NCI-H2029 (cell line): ENCODE measurements around the gene IGF2BP3.
"Not testable (repeated sequence)": the region's sequence is repeated elsewhere in the genome, so short reads cannot be mapped to it uniquely, and the experiment has no call there.

Experiments used
- DNase-seq: peaks from one replicate; lab custom pipeline; 2025; lab: John Stamatoyannopoulos, UW

IGF2BP3 gene

DNA sequence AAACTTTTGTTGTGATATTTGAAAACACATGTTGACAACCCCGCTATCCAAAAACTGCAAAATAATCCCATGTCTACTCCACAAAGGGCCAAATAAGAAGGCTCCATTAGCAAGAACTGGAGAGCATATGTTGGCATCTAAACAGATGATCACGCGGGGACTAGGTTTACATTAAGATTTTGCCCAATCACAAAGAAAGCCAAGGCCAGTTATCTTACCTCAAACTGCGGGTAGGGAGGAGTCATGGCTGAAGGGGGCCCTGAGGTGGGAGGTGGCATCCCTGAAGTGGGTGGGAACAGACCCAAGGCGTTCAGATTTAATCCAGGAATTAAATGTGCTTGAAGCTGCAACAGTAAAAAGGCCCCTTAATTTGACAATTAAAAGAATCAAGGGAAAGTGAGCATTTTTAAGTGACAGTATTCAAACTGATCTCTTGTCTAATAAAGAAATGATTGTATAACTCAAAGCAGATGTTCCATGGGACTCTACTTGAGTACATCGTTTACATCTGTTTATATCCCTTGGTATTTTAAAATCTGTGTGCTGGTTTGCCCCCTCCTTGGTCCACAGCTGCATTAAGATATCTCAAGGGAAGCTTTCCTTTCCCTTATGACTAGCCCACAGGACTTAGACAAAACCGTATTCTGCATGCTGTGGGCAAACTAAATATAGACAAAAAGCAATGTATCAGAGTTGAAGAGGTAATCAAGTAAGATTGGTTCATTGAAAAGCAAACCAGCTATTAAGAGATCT lies 128.3 kb downstream of the IGF2BP3 start:
- DNase-seq: no peak

DNA sequence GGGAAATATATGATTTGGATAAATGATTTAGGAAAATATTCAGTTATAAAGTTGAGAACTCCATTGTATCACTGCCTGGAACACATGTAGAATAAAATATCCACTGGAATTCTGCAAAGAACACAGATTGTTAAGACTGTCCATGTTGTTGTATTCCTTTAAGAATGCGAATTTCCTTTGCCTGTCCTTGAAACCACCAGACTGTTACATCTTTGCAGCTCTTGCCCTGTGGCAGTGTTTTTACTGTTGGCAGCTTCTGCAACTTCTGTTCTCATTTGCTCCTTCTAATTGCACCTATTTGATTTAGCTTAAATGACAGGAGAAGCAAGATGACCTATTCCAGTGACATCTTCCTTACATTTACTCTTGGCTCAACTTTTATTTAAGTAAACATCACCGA lies 131.4 kb downstream of the IGF2BP3 start:
- DNase-seq: no peak

DNA sequence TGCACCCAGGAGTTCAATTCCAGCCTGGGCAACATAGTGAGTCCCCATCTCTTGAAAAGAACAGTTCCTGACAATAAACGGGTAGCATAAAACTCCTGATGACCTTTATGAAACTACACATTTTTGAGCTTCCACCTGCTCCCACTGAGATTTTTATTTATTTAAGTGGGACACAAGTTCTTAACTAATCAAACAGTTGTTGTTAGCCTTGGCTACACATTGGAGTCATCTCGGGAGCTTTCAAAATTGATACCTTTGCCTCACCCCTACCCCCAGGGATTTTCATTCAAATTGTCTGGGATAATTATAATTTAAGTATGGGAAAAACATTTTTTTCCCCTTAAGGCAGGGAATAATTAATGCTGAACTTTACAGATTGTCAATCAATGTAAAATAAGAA lies 131.9 kb downstream of the IGF2BP3 start:
- no peak for DNase-seq

DNA sequence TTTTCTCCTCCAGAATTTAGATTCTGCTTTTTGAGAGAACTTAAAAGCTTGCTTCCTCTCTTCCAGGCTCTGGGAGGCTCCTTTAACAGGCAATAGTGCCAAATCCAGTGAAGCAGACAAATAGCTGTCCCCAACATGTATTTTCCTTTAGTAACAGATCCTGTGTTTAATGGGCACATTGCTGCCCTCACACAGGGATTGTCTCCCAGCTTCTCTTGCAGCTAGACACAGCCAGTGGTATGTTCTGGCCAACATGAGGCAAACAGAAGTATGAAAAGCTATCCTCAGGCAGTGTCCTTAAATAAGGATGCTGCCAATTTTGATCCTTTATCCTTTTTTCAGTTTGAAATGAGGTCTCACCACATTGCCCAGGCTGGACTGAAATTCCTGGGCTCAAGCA lies 132.9 kb downstream of the IGF2BP3 start:
- no peak for DNase-seq

DNA sequence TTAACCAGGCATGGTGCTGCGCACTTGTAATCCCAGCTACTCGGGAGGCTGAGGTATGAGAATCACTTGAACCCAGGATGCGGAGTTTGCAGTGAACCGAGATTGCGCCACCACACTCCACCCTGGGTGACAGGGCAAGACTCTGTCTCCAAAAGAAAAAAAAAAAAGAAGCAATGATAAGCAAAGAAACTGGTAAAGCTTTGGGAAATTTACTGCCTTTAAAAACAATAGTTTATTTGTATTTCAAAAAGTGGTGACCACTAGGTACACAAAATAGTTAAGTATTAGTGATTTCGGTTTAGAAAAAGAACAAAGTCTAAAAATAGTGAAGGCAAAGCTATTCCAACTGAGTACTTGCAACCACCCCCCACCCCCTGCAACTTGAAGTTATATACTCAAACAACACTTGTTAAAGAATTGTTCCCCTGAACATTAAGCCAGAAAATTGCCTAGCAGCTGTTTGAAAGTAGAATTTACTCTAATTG lies 133.4 kb downstream of the IGF2BP3 start:
- no peak for DNase-seq

DNA sequence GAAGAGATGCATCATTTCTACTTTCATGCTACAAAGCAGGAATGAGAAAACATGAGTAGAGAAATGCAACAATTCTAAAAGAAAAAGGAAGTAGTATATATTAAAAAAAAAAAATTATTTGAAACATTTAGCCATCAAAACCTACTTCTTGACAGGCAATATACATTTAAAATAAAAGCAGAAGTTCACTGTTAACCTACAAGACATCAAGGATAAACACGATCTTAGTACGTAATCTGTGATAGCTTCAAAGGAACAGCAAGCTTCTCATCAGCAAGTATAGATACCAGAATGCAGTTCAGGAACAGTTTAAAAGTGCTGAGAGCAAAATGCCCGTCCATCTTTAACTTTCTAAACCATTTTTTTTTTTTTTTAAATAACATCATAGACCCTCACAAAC lies 134.2 kb downstream of the IGF2BP3 start:
- DNase-seq: no peak

DNA sequence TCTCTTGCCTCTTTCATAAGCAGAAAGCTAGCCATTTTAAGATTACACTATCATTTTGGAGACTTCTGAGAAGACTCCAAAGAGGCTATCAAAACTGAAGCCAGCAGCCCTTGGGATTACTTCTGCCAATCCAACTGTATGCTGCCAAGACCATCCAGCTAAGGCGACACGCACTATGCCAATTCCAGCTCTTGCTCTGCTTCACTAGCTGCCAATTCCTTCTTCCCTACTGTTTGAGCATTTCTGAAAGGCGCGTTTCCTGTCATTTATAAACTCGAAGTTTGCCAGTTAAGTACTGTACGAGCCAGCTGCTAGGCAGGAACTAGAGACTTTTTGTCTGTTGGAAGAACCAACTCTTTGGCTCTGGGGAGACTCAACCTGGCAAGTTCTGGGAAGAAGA lies 134.7 kb downstream of the IGF2BP3 start:
- no peak for DNase-seq

DNA sequence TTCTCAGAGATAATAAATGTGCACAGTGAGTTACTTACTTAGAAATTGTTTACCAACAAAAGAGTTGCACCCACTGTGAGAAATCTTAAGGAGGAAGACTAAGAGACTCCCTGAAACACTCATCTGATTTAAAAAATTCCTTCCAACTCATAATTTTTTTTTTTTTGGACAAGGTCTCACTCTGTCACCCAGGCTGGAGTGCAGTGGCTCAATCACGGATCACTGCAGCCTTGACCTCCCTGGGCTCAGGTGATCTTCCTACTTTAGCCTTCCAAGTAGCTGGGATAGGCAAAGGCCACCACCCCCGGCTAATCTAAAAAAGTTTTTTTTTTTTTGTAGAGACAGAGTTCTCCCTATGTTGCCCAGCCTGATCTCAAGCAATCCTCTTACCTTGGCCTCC lies 135.2 kb downstream of the IGF2BP3 start:
- DNase-seq: no peak

DNA sequence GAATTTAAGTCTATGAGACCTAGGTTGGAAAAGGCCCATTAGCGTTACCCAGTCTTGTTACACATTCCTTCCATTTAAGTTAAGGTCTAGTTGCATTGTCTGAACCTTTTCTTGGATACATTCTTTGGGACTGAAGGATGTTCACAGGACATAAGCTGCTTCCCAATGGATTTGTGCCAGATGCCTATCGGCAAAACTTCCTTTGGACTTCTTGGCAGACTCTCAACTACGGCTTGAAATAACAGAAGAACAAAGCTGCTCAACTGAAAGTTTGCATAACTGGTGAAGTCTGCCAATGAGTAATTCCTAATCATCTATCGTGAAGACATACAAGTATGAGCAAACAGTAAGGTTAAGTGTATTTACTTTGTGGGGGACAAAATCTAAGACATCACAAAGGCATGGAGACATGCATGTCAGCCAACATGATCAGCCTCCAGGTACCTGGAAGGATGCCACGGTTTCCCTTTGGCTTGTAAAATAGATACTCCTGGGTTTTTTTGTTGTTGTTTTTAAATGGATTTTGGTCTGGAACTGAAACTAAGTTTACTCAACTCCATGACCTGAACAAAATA lies 135.7 kb downstream of the IGF2BP3 start:
- DNase-seq: peak; percentile 43

DNA sequence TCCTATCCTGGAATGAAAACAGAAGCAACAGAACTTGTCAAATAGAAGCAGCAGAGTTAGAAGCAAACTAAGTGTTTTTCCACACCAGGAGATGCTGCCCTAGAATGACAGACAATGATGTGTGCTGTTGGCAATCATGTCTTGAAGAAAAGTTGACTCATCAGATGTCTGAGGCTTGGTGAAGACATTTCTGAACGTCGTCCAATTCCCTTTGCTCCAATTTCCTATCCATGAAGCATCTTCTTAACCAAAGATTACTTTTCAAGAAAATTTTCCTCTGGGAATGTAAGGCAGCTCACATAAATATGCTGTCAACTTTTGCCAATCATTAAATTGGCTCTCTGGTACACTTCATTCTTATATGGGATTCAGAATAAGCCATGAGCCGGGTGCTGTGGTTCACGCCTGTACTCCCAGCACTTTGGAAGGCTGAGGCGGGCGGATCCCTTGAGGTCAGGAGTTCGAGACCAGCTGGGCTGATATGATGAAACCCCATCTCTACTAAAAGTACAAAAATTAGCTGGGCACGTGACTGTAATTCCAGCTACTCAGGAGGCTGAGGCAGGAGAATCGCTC lies 136.5 kb downstream of the IGF2BP3 start:
- DNase-seq: no peak

DNA sequence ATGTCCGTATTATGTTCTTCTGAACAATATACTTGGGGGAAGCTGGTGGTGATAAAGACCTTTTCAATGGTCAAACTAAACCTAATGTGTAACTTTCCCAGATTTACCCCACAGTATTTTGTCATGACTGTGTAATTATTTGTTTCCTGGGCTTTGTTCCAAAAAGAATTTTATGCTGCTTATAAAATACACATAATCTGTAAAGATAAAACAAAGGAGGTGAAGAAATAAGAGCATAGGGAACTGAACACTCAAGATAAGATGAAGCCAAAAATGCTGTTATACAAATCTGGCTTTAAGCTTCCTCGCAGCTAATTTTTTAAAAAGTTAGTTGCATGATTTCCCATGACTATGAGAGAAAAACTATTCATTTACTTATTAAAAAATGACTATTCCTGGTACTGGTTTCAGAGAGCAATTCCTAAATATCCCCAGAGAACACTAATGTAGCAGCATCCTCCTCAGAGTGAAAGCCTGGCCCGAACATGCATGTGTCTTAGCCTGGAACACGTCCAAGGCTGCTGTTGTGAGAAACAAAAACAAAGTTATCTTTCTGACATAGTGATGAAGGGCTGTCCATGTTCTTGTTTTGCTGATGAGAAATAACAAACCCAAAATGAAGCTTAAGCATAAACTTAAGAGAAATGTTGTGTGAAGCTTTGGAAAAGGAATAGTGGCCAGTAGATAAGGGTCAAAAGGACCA lies 137.2 kb downstream of the IGF2BP3 start:
- DNase-seq: no peak

DNA sequence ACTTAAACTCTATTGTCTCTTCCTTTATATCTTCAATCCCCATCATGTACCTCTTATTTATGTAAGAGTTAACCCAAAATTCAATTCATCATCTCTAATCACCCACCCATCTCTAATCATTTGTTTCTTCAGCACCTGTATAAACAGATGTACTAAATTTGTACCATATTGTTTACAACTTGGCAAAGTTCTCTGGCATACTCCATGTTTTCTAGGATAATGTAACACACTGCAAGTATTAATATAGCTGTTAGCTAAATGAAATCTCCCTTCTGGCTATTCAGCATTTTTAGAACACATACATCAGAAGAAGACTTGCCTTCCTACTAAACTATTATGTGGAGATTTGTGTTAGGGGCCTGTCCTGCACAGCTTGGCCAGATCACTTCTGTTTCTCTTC lies 138.1 kb downstream of the IGF2BP3 start:
- no peak for DNase-seq

DNA sequence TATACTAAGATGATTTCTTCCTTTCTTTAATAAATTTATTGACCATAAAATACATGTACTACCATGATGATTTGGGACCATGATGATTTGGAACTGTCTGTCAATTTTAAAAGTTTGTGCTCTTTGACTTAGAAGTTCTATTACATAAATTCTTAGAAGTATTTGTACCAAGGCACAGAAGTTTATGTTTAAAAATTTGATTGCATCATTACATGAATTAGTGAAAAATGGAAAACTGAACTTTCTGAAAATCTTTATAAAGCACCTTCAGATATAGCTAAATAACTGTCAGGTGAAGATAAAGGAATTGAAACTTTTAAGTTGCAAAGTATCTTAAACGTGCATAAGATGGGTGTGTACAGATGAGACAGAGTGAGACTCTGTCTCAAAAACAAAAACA lies 139.2 kb downstream of the IGF2BP3 start:
- DNase-seq: no peak

DNA sequence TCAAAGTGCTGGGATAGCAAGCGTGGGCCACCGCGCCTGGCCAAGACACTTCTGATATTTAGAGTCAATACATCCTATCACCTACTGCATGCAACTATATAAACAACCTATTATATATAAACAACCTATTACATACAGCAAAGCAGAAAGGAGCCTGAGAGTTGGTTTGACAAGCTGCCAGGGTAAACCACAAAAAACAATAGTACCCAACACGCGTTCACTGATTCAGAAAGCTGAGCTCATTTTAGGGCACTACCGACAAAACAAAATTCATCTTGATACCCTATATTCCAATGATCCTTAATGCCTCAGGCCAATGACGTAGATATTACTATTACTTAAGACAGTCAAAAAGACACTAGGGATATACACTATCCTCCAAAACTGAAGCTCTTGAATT lies 154.9 kb downstream of the IGF2BP3 start:
- DNase-seq: peak; percentile 24

DNA sequence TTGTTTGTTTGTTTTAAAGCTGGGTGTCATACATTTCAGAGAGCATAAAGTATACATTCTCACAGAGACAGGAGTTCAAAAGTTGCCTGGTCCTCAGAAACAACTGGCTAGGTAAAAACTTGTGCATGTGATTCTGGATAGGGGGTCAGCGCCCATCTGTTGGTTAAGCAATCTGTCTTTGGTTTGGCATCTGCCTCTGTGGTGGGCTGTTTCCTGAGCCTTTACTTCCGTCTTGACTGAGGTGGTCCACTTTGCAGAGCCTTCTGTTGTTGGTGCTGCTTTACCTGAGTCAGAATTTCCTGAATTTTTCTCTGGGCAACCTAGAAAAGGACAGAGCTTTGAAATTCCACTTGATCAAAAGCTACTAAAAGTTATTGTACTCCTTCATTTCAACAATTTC lies 158.2 kb downstream of the IGF2BP3 start:
- DNase-seq: not testable (repeated sequence)

DNA sequence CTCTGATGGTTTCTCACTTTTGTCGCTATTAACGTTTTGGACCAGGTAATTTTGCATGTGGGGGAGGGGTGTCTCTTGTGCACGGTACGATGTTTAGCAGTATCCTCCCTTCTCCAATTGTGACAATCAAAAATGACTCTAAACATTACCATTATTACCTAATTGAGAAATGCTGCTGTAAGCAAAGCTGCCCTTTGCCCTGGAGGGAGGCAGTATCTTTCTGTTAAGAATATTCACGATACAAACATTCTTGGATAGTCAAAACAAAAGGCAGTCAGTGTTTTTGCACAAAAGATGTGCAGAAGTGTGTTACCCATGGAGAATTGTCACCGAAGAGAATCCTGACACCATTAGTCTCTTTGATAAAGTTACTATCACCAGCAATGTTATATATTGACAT lies 161.5 kb downstream of the IGF2BP3 start:
- no peak for DNase-seq

DNA sequence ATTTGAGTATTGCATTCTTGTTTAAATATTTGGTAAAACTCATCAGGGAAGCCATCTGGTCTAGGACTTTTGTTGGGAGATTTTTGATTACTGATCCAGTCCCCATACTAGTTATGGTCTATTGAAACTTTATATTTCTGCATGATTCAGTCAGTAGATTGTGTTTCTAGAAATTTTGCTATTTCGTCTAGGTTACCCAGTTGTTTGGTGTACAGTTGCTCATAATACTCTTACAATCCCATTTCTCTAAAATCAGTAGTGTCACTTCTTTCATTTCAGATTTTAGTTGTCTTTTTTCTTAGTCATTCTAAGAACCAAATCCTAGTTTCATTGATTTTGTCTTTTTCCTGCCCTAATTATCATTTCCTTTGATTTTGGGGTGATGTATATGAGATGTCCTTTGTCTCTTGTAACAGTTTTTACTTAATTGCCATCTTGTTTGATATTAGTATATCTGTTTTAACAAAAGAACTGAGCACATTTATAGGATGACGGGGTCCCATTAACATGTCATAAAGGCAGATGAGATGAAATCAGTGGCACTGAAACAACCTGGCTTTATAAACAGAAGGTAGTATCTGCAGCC lies 163.3 kb downstream of the IGF2BP3 start:
- DNase-seq: no peak

DNA sequence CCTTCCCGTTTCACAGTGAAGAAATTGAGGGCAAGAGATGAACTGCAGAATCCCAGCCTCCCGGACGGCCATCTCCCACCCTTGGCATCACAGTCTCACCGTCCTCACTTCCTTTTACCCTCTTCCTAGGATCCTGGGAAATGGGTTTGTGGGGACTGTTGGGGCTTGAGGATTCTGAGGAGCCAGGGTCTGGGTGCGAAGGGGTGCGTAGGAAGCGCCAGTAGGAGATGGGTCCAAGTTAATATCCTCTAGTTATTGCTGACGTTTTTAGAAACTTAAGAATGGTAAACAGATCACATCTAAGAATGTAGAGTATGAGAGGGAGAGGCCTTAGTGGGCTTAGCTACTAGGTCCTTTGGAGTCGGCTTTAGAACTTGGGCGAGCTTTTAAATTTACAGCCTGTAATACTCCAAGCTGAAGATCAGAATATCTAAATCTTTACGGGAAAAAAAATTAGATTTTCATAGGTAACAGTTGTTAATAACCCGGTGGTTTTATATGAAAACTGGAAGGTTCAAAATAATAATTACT lies 170.5 kb downstream of the IGF2BP3 start:
- DNase-seq: no peak

DNA sequence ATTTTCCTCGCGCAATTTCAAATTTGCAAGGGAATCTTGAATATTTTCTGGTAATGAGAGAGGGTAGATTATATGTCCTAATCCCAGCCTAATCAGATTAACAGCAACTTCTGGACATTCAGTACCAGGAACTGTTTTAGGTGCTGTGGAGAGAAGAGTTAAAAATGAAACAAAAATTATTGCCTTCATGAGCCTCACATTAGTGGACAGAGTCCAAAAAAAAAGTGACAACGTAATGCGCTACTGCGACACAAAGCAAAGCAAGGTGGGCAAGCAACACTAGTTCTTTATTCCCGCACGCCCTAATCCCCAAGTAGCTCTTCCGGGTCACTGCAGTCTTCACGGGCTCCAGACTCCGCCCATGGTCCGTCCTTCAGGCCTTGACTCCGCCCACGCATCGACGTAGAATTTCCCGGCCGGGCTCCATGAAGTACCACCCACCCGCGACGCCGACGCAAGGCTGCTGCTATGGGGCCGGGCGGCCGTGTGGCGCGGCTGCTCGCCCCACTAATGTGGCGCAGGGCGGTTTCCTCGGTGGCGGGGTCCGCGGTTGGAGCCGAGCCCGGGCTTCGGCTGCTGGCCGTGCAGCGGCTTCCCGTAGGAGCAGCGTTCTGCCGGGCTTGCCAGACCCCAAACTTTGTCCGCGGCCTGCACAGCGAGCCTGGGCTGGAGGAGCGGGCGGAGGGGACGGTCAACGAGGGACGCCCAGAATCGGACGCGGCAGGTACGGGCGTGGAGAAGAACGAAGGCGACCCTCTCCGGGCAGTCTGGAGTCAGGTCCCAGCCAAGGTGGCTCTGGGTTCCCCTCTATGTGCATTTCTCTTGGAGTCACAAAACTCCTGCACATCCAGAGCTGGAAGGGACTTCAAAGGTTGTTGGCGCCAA lies 171.2 kb downstream of the IGF2BP3 start, which contains the start of gene MALSU1:
Gene MALSU1 (plus strand): TSS at position 455 of the 885 bp plus-strand sequence. CDS start 14 bp downstream, at position 469.
- DNase-seq: peak; percentile 95

DNA sequence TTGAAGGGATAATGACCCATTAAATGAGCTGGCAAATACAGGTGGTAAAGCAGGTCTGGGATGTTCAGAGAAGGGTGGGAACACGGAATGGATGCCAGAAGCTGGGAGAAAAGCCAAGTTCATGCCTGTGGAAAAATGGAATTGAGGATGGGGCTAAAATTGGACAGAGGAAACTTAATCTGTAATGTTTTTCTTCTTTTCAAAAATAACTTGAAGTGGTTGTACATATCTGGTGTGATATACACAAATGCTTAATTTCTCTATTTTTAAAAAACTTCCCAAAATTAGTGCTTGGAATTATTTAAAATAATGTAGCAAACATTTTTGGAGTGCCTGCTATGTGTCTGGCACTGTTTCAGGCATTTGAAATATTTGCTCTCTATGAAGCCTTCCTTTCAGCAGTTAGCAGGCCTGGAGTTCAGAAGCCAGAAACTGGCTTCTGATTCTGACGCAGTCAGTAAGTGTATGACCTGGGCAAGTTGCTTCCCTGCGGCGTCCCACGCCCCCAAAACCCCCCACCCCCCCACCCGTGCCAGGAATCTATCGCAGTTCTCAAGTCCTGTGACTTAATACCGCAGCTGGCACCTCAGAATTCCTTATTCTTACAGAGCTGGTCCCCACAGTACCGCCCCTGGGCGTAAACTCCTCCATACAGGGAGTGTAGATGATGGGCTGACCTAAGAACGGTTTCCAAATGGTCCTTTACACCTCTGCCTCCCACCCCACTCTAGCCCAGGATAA lies 172.0 kb downstream of the IGF2BP3 start:
- no peak for DNase-seq

DNA sequence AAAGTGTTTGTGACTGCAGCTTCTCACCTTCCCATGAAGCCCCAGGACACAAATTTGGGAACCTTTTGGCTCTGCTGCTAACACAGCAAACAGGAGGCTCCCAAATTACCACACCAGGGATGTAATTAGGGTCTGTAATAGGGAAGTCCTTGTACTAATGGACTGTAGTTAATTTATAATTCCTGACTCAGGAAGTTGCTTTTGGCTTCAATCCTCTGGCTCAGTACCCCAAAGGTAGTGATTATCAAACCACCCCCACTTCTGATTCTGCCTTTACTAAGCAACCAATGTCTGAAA lies 174.9 kb downstream of the IGF2BP3 start:
- DNase-seq: no peak
